Mucosa of gallbladder (tissue), 1 donor: Measurements from ENCODE around the gene PPM1F. TPM values are rescaled to one million over a fixed set of nuclear protein-coding genes. Genes with fewer than 3 reads are reported as not detected.
"Not testable (repeated sequence)": the region's sequence is repeated elsewhere in the genome, so short reads cannot be mapped to it uniquely, and the experiment has no call there.

Source experiments
- DNase-seq: peaks from one replicate; pipeline ENCODE4 v3.0.0-alpha.2; 2020; ENCODE audit warnings: low spot score
- total RNA-seq: library from RNA; stranded (reverse); gene quantifications from one replicate; pipeline ENCODE4 v1.2.1, GENCODE V29; 2021
- donor health status: DM: no; HTN: no; CAD: no.

Gene PPM1F
- total RNA-seq, 1 donor from 2014 or later, result 23.2 TPM

DNA sequence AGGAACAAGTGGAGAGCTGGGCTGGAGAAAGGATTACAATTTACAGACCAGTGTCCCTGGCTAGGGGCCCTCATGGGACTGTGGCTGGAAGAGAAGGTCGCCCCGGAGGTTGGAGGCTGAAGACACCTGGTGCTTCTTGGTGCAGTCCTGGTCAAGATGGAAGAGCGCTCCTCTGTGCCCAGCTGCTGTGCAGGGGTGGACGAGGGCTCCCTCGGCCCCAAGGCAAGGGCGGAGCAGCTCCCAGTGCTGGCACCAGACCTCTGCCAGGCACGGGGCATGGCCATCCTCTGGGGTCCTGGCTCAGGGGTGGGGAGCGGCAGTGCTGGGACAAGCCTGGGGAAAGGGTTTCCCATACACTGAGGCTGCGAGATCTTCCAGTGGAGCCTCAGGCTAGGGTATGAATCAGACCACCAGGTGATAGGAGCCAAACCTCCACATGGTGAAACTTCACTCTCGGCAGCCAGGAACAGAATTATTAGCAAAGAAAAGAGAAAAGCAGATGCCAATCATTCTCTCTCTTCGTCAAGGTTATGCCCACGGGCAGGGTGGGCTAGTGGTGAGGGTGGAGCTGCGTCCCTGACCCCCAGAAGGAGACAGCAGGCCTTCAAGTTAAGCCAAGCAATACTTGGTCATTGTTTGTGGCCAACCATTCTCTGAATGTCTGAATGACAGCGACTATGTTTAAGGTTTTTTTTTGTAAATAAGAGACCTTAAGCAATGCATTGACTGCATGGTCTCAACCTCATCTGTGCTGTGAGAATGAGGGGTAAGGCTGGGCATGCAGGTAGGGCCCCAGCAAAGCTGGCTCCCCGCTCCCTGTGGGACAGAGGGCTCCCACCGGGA is 32.1 kb downstream of the PPM1F start:
- no peak for DNase-seq

- no peak for DNase-seq
Observed at GRCh38 chr22:21919526-21920307, 32.9 kb downstream of the PPM1F start.

DNA sequence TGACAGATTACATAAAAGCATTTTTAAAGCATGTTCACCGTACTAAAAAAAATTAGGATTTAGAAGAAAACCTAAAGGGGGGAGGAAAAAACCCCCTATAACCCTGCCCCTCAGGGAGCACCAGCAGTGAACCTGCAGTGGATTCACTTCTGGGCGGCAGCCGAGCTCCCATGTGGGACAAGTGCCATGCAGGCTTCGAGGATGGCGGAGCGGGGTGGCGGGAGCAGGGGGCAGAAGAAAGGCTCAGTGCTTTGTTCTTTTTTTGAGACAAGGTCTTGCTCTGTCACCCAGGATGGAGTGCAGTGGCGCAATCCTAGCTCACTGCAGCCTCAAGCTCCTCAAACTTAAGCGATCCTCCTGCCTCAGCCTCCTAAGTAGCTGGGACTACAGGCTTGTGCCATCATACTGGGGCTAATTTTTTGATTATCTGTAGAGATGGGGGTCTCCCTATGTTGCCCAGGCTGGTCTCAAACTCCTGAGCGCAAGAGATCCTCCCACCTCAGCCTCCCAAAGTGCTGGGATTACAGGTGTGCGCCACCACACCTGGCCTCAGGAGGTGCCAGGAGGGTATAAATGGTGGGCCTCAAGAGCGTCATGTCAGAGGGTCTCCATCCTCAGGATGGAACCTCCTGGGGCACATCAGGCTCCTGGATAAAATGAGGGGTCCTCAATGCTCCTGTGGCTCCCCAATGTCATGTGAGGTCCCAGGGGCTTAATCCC is 34.0 kb downstream of the PPM1F start:
- DNase-seq, result no peak

DNA sequence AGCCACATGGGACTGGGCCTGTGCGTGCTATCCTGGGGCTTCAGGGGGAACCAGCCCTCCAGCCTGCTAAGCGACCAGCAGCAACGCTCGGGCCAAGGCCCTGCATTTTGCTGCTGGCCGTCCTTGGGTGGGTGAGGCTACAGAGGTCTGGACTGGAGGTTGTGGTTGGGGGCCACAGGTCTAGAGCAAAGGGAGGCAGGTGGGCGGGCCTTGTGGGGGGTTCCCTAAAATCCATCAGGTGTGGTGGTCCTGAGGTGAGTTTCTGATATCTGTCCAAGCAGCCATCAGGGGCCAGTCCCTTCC is 34.7 kb downstream of the PPM1F start:
- no peak for DNase-seq

GRCh38 chr22:21917181-21917958 is 35.3 kb downstream of the PPM1F start:
- no peak for DNase-seq

GRCh38 chr22:21916309-21916918 is 36.2 kb downstream of the PPM1F start:
- DNase-seq, result no peak

GRCh38 chr22:21915624-21916308 is 36.9 kb downstream of the PPM1F start:
- DNase-seq, result no peak

GRCh38 chr22:21914033-21914642 is 38.5 kb downstream of the PPM1F start:
- not testable (repeated sequence) for DNase-seq

GRCh38 chr22:21910367-21910766 is 42.3 kb downstream of the PPM1F start:
- DNase-seq, result not testable (repeated sequence)

GRCh38 chr22:21909871-21910270 is 42.8 kb downstream of the PPM1F start:
- no peak for DNase-seq

GRCh38 chr22:21907638-21908522 is 44.8 kb downstream of the PPM1F start:
- DNase-seq, result no peak

- not testable (repeated sequence) for DNase-seq
Observed at GRCh38 chr22:21905234-21905633, 47.4 kb downstream of the PPM1F start.

GRCh38 chr22:21904250-21904789 is 48.3 kb downstream of the PPM1F start:
- no peak for DNase-seq

DNA sequence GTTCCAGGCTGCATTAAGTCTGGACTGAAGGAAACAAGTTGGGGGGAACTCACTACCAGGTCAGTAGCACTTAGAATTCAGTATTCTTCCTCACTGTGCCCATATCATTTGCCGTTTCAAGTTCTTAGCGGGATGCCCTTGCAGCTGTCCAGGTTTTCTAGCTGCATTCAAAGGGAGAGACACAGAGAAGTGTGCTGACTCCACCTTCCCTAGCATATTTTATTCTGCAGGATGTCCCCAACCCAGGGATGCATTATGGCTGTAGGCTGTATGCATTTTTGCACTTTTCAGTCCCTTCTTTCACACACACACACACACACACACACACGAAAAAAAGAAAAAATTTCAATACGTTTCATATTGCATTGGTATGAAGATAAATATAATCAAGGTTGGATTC is 49.4 kb downstream of the PPM1F start:
- DNase-seq, result no peak

GRCh38 chr22:21902296-21903087 is 50.2 kb downstream of the PPM1F start:
- DNase-seq, result no peak

DNA sequence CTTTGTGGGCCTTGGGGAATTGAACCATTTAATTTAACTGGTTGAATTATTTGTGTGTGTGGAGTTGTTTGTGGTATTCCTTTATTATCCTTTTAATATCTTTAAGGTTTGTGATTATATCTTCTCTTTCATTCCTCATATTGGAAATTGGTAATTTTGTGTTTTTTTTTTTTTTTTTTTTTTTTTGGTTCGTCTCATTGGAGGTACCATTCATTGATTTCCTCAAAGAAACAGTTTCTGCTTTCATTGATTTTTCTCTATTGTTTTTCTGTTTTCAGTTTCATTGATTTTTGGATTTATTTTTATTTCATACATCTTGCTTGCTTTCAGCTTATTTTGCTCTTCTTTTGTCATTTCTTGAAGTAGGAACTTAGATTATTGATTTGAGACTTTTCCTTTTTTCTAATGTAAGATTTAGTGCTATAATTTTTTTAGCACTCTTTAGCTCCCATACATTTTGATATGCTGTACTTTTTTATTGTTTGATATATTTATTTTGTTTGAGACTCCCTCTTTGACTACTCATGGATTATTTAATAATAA is 54.2 kb downstream of the PPM1F start:
- no peak for DNase-seq

- no peak for DNase-seq
Observed at GRCh38 chr22:21896951-21897513, 55.6 kb downstream of the PPM1F start.
